Astrocyte of the spinal cord (primary cell): ENCODE measurements around the gene LRRIQ4.

ENCODE experiments used
- DNase-seq: peaks from one replicate; pipeline ENCODE4 v3.0.0; 2011; ENCODE audit warnings: low read depth, low spot score
- H3K4me3 ChIP-seq: 2 replicates; pipeline ENCODE4 v1.5.1; 2011; ENCODE audit warnings: low read depth, mild to moderate bottlenecking, low read length, moderate library complexity
- CTCF ChIP-seq: IDR thresholded peaks from 2 replicates; pipeline ENCODE4 v1.5.1; 2012; ENCODE audit warnings: low read depth, mild to moderate bottlenecking, low read length, inconsistent platforms
- in situ Hi-C: cut with HindIII; loops from 2 replicates; pipeline ENCODE4 v1.10.0; 2017; ENCODE audit warnings: low sequenced_read_pairs

LRRIQ4 gene

DNA sequence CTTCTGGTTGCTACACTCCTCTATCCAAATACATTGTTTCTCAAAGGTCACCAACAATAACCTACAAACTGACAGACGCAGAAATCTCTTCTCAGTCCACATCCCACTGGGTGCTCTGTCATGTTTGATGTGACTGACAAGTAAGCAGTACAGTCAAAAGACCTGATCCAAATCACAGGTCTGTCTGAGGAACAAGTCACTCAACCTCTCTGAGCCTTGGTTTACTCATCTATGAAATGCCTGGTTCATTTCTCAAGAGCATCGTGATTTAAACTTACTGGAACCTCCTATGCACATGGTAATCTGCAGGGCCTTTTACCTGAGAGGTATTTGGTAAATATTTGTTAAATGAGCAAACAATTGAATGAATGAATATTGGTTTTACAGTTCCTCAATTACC, 51.6 kb downstream of the LRRIQ4 start:
- H3K4me3 ChIP-seq = no peak overlapping the region
- no peak for TF ChIP-seq CTCF
- in situ Hi-C loops = no loop called here
- DNase-seq = no peak

DNA sequence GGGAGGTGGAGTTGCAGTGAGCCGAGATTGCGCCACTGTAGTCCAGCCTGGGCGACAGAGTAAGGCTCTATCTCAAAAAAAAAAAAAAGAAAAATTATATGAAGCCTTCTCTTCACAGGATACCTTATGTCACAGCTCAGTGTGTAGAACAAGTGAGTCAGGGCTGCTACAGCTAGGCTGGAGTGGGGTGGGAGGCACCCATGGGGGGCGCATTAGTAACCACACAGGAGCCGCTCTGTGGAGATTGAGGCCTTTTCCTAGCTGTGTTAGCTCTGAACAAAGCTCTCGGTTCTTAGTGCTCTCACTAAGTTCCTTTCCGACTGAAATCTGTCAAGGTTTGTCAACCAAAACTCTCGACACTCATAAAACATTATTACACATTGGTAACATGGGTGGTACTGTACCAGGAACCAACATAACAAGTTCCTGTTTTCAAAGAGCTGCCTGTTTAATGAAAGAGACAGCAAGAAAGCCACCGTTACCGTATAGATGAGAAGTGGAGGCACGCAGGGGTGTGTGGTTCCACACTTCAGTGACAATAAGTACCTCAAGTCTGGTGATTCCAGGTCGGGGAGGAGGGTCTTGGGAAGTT, 52.6 kb downstream of the LRRIQ4 start:
- in situ Hi-C loops = no loop called here
- TF ChIP-seq CTCF = no peak

GRCh38 chr3:169867584-169868210, 55.0 kb downstream of the LRRIQ4 start:
- no peak for DNase-seq
- in situ Hi-C loops = no loop called here
- no peak overlapping the region for H3K4me3 ChIP-seq
- TF ChIP-seq CTCF = no peak

More for the DNA sequence above, 52.6 kb downstream of the LRRIQ4 start:
- H3K4me3 ChIP-seq = no peak overlapping the region
- DNase-seq = no peak

DNA sequence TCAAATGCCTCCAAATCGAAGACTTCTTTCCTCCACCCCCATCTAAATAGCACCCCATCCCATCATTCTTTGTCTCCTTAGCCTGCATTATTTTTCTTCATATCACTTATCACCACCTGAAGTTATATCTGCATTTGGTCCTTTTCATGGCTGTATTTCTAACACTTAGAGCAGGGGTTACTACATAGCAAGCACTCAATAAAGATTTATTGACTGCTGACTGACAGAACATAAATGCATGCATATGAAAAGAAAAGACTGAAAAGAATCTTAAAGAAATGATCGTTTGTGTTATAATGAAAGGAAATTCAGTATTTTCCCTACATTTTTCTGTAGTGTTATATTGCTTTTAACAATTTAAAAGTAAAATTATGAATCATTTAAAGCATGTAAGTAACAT, 55.7 kb downstream of the LRRIQ4 start:
- no peak for DNase-seq
- no peak overlapping the region for H3K4me3 ChIP-seq
- in situ Hi-C loops = no loop called here

DNA sequence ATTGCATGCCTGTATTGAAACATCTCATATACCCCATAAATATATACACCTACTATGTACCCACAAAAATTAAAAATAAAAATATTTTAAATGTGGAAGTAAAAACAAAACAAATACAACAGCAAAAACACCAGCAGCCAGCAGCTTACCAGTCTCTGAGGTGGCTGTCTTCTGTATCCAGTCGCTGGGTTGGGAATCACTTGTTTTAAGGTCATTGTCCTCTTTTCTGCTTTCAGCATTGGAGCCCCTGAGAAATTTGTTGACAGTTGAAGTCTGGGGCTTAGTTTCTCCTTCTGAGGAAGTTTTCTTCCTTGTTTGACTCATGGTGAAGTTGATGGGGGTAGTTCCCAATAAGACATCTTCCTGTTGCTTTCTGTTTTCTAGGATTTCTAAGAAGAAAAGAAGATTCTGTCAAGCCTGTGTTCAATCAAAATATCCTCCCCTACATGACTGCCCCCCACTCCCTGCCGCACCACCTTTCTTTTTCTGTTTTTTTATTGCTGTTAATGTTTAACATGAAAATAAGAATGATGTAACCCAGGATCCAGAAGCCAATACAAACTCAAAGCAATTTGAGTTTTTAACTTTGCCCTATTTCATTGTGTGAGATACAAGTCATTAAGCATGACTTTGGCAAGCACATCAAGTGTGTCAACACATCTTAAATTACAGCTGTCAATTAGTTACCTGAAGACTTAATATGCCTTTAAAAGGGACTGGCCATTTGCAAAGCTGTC, 57.0 kb downstream of the LRRIQ4 start, which contains the start of gene LRRC31:
Gene LRRC31 (minus strand): TSS at position 452 of the 737 bp plus-strand sequence. CDS start 128 bp downstream, at position 324.
- no peak for DNase-seq
- in situ Hi-C loops = no loop called here
- TF ChIP-seq CTCF = no peak

More for the DNA sequence above, 55.7 kb downstream of the LRRIQ4 start:
- TF ChIP-seq CTCF = no peak

DNA sequence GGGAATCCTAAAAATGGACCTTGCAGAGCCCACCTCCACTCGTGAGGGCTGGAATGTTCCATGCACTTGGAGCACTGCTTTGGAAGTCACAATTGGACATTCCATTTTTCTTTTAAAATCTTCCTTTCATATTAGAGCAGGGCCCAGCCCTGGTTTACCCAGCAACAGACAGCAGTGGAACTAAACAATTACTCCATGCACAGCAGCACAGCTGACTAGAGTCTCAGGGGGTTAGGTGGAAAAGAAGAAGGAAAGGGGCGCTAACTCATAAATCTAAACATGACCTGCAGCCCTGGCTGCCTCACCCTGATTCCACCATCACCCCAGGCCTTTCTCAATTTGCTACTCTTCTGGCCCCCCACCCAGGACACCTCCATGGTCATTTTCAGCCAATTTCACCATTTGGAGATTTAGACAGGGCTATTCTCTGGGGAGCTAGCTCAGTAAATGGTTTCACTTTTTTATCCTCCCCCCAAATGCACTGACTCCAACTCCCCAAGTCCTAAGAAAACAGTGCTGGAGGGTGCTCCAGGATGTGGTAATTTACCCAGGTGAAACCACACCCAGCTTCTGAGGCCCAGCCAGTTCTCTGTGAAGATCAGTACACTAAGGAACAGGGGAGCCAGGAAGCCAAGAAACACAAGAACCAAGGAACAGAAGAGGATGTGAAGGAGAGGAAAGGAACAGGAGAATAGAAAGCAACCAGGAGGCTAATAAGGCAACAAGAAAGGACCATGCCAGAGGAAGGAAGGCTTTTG, 58.6 kb downstream of the LRRIQ4 start:
- in situ Hi-C loops = no loop called here
- no peak for TF ChIP-seq CTCF
- DNase-seq = no peak
- no peak overlapping the region for H3K4me3 ChIP-seq

More for the DNA sequence above, 57.0 kb downstream of the LRRIQ4 start, which contains the start of gene LRRC31:
- no peak within 1 kb of the TSS for H3K4me3 ChIP-seq
